ENCODE measurements around the gene ELMO1. TPM values are rescaled to one million over a fixed set of nuclear protein-coding genes. Genes with fewer than 3 reads are reported as not detected.

The ELMO1 gene
- total RNA-seq, 1 donor from 2014 or later: not detected

- no peak for TF ChIP-seq CTCF (IDR thresholded peaks at IDR 0.05)
- no peak overlapping the region for H3K4me3 Mint-ChIP-seq (ENCODE audit: unreplicated experiment)
- no peaks in the 10 kb centered on the region for H3K4me1 Mint-ChIP-seq (ENCODE audit: unreplicated experiment)
These were observed 298.5 kb downstream of the ELMO1 start for GRCh38 chr7:37150180-37150579.

GRCh38 chr7:37149773-37150124, 298.9 kb downstream of the ELMO1 start:
- Mint-ChIP-seq H3K27me3 (ENCODE audit: unreplicated experiment) (no peaks in the 10 kb centered on the region), H3K4me3 (ENCODE audit: unreplicated experiment) (no peak overlapping the region), H3K9me3 (ENCODE audit: unreplicated experiment) (no peaks in the 10 kb centered on the region), H3K36me3 (ENCODE audit: unreplicated experiment) (no peaks in the 10 kb centered on the region), H3K4me1 (ENCODE audit: unreplicated experiment) (no peaks in the 10 kb centered on the region), H3K27ac (ENCODE audit: unreplicated experiment) (no peak overlapping the region)
- no peak for DNase-seq (ENCODE audit: extremely low spot score, unreplicated experiment)
- TF ChIP-seq CTCF (IDR thresholded peaks at IDR 0.05): no peak

More at GRCh38 chr7:37150180-37150579, 298.5 kb downstream of the ELMO1 start:
- no peak for DNase-seq (ENCODE audit: extremely low spot score, unreplicated experiment)
- Mint-ChIP-seq H3K27ac (ENCODE audit: unreplicated experiment) (no peak overlapping the region), H3K27me3 (ENCODE audit: unreplicated experiment) (no peaks in the 10 kb centered on the region), H3K9me3 (ENCODE audit: unreplicated experiment) (no peaks in the 10 kb centered on the region), H3K36me3 (ENCODE audit: unreplicated experiment) (no peaks in the 10 kb centered on the region)

GRCh38 chr7:37149051-37149772, 299.5 kb downstream of the ELMO1 start:
- DNase-seq (ENCODE audit: extremely low spot score, unreplicated experiment): no peak
- H3K27ac Mint-ChIP-seq (ENCODE audit: unreplicated experiment): no peak overlapping the region
- no peaks in the 10 kb centered on the region for H3K36me3 Mint-ChIP-seq (ENCODE audit: unreplicated experiment)
- no peaks in the 10 kb centered on the region for H3K9me3 Mint-ChIP-seq (ENCODE audit: unreplicated experiment)
- no peak overlapping the region for H3K4me3 Mint-ChIP-seq (ENCODE audit: unreplicated experiment)
- H3K4me1 Mint-ChIP-seq (ENCODE audit: unreplicated experiment): no peaks in the 10 kb centered on the region
- TF ChIP-seq CTCF (IDR thresholded peaks at IDR 0.05): no peak
- no peaks in the 10 kb centered on the region for H3K27me3 Mint-ChIP-seq (ENCODE audit: unreplicated experiment)

- H3K27me3 Mint-ChIP-seq (ENCODE audit: unreplicated experiment): no peaks in the 10 kb centered on the region
- H3K27ac Mint-ChIP-seq (ENCODE audit: unreplicated experiment): no peak overlapping the region
- no peak for DNase-seq (ENCODE audit: extremely low spot score, unreplicated experiment)
- H3K36me3 Mint-ChIP-seq (ENCODE audit: unreplicated experiment): no peaks in the 10 kb centered on the region
- H3K9me3 Mint-ChIP-seq (ENCODE audit: unreplicated experiment): peaks cover under 1% of the 10 kb centered on the region
- H3K4me1 Mint-ChIP-seq (ENCODE audit: unreplicated experiment): no peaks in the 10 kb centered on the region
- no peak overlapping the region for H3K4me3 Mint-ChIP-seq (ENCODE audit: unreplicated experiment)
- no peak for TF ChIP-seq CTCF (IDR thresholded peaks at IDR 0.05)
These were observed 303.0 kb downstream of the ELMO1 start for GRCh38 chr7:37145682-37146081.

- DNase-seq (ENCODE audit: extremely low spot score, unreplicated experiment): no peak
- no peak overlapping the region for H3K27ac Mint-ChIP-seq (ENCODE audit: unreplicated experiment)
- no peaks in the 10 kb centered on the region for H3K36me3 Mint-ChIP-seq (ENCODE audit: unreplicated experiment)
- H3K9me3 Mint-ChIP-seq (ENCODE audit: unreplicated experiment): peaks cover 9% of the 10 kb centered on the region
- H3K27me3 Mint-ChIP-seq (ENCODE audit: unreplicated experiment): no peaks in the 10 kb centered on the region
- H3K4me3 Mint-ChIP-seq (ENCODE audit: unreplicated experiment): no peak overlapping the region
- TF ChIP-seq CTCF (IDR thresholded peaks at IDR 0.05): no peak
- H3K4me1 Mint-ChIP-seq (ENCODE audit: unreplicated experiment): no peaks in the 10 kb centered on the region
These were observed 304.2 kb downstream of the ELMO1 start for GRCh38 chr7:37144423-37144822.
